COLO829 (cell line): ENCODE data around the gene IER3.
"Not testable (repeated sequence)": the region's sequence is repeated elsewhere in the genome, so short reads cannot be mapped to it uniquely, and the experiment has no call there.

Experiments
- DNase-seq: peaks from one replicate; pipeline ENCODE4 v3.0.0; 2012; ENCODE audit warnings: low spot score

The IER3 gene

GRCh38 chr6:30768634-30769087, 24.3 kb upstream of the IER3 start:
- DNase-seq = no peak

- DNase-seq = no peak
Observed at GRCh38 chr6:30767944-30768301, 23.6 kb upstream of the IER3 start.

DNA sequence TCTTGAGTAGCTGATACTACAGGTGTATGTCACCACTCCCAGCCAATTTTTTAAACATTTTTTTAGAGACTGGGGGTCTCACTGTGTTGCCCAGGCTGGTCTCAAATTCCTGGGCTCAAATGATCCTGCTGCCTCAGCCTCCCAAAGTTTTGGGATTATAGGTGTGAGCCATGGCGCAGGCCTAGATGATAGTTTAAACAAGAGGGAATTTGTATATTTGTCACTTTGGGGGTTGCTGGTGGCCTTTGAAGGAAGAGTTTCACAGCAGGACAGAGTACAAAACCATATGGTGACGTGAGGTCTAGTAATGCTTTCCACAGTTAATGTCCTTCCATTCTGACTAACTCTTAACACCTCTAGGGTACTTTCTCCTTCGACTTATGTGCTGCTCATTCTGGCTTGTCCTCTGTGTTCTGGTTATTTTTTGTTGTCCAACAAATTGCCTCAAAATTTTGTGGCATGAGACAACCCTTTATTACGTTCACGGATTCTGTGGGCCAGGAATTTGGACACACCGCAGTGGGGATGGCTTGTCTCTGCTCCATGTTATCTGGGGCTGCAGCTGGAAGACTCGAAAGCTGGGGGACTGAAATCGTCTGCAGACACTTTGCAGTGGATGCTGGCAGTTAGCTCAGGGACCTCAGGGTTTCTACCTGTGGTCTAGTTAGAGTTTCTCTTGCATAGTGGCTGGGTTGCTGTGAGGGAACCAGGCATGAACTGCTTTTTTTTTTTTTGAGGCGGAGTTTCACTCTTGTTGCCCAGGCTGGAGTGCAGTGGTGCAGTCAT, 23.0 kb upstream of the IER3 start:
- DNase-seq = no peak

GRCh38 chr6:30766461-30767157, 22.3 kb upstream of the IER3 start:
- DNase-seq = peak; percentile 56

DNA sequence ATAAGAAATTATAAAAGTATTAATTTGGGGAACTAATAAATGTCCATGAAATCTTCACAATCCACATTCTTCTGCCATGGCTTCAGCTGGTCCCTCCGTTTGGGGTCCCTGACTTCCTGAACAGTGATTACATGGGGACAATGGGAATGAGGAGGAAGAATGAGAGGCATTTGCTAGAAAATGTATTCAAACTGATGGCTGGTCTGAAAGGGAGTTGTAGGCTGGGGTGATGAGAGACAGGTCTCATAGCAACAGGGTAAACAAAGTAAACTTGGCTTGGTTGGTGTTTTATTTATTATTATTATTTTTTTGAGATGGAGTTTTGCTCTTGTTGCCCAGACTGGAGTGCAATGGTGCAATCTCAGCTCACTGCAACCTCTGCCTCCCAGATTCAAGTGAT, 21.1 kb upstream of the IER3 start:
- DNase-seq = not testable (repeated sequence)

DNA sequence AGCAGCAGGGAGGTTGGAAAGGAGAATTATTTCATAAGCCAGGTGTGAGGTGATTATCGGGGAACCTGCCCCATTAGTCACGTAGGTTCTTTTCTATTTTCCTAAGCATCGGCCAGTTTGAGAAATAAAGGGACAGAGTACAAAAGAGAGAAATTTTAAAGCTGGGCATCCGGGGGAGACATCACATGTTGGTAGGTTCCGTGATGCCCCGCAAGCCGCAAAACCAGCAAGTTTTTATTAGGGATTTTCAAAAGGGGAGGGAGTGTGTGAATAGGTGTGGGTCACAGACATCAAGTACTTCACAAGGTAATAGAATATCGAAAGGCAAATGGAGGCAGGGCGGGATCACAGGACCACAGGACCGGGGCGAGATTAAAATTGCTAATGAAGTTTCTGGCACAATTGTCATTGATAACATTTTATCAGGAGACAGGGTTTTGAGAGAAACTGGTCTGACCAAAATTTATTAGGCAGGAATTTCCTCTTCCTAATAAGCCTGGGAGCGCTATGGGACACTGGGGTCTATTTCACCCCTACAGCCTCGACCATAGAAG, 20.2 kb upstream of the IER3 start:
- DNase-seq = not testable (repeated sequence)

GRCh38 chr6:30763618-30764489, 19.5 kb upstream of the IER3 start:
- peak; percentile 95 for DNase-seq

GRCh38 chr6:30763155-30763617, 18.8 kb upstream of the IER3 start:
- DNase-seq = no peak

- DNase-seq = no peak
Observed at GRCh38 chr6:30761791-30762429, 17.6 kb upstream of the IER3 start.

DNA sequence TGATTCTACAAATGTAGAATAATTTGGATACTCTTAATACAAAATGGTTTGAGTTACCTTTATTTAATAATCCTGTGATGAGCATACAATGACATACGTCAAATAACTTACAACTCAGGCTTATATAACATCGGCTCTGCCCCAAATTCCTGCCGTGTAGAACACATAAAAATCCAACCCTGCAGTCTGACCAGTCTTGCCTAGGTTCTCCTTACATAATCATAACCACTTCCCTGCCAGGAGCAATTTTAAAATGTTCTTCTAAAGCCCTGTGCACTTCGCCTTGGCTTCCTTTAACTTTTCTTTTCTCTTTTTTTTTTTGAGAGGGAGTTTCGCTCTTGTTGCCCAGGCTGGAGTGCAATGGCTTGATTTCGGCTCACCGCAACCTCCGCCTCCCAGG, 16.2 kb upstream of the IER3 start:
- DNase-seq = no peak

DNA sequence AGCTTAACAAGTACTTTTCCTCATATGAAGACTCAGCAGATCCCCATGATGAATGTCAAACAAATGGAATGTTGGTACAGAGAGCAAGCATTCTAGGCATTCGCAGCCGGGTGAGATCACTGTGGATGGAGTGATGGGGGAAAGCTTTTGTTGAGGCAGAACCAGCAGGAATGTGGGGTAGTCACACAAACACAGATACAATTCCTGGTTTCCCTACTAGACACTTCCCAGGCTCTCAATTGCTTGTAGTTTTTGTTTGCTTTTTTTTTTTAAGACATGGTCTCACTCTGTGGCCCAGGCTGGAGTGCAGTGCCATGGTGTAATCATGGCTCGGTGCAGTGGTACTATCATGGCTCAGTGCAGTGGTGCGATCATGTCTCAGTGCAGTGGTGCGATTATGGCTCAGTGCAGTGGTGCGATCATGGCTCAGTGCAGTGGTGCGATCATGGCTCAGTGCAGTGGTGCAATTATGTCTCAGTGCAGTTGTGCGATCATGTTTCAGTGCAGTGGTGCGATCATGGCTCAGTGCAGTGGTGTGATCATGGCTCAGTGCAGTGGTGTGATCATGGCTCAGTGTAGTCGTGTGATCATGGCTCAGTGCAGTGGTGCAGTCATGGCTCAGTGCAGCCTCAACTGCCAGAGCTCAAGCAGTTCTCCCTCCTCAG, 15.4 kb upstream of the IER3 start:
- no peak for DNase-seq

DNA sequence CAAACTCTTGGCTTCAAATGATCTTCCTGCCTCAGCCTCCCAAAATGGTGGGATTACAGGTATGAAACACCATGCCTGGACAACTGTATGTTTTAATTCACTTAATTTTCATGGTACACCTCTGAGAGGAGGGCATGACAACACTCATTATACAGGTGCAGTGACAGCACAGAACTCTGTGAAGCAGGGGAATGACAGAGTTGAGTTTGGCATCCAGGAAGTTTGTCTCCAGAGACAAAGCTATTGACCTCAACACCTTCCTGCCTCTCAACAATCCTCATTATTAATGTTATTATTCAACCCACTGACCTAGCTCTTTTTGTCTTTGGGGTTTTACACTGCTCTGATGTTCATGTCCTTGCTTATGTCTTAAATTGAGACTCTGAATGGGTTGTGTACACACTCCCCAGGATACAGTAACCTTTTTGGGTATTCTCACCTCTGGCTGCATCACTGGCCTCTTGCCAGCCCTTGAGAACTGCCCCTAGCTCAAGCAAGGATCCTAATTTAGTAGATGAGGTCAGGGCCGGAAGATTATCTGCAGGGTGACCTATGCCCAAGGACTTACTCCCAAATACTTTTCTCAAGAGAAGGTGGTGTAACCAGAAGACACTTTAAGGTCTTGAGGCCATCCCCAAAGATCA, 13.0 kb upstream of the IER3 start:
- DNase-seq = no peak

GRCh38 chr6:30756405-30757003, 12.2 kb upstream of the IER3 start:
- DNase-seq = not testable (repeated sequence)

- no peak for DNase-seq
Observed at GRCh38 chr6:30754631-30755030, 10.3 kb upstream of the IER3 start.

DNA sequence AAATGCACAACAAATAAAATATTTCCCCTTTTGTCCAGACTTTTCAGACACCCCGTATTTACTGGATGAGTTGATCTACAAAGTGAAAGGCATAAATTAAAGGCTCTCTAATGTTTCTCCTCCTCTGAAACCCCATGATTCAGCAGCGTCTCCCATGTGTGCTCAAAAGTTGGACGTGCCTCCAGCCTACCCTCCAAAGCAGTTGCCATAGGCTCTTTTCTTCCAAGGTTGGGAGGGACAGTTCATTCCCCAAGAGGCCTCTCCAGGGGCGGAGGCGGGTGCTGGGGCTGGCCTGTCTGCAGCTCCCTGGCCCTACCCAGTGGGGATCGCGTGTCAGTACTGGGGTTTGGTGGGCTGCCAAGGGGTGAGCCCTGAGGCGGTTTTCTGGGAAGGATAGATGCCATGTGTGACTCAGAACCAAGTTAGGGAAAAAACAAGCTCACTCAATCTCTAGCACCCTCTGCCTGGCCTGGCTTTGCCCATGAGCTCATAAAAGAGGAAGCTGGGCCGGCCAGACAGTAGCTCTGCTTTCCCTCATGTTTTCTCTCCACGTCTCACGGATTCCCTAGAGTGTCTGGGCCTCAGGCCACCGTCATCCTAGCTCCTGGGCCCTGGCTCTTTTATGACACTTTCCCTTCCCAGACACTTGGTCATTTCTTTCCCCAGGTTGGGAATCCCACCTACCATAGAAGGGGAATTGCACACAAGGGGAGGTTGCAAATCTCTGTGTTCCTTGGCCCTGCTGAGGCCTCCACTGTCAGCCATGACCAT, 8.0 kb upstream of the IER3 start:
- DNase-seq = peak; percentile 94

GRCh38 chr6:30750379-30750668, 6.0 kb upstream of the IER3 start:
- DNase-seq = no peak

DNA sequence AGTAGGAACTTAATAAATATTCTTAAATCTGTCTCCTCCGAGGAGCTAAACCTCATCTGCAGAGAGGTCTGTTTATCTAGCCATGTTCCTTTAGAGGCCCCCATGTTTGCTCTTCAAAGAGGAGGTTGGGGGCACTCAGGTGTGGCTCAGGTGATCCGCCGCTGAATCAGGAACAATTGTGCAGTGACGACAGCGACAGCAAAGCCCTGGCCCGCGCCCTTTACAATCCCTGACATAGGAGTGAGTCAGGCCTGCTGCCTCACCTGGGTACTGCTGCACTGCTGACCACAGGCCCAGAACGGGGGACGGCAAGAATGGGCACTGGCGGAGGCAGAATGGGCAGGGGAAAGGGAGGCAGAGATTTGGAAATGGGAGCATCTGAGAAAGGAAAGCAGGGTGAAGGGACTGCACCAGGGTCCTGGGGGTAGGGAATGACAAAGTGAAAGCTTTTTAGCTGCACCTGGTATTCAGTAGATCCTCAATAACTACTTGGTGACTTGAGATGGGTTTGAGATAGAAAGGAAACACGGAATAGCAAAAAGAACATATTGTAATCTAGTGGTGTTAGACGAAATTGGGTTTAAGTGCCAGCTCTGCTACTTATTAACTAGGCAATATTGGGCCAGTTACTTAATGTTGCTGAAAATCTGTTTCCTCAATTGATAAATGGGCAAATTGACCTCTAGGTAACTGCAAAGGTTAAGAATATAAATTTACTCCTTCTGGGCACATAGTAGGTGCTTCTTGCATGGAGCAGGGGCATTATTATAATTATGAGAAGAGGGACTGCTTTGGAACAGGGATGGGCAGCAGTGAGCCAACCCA, 5.4 kb upstream of the IER3 start:
- DNase-seq = no peak

DNA sequence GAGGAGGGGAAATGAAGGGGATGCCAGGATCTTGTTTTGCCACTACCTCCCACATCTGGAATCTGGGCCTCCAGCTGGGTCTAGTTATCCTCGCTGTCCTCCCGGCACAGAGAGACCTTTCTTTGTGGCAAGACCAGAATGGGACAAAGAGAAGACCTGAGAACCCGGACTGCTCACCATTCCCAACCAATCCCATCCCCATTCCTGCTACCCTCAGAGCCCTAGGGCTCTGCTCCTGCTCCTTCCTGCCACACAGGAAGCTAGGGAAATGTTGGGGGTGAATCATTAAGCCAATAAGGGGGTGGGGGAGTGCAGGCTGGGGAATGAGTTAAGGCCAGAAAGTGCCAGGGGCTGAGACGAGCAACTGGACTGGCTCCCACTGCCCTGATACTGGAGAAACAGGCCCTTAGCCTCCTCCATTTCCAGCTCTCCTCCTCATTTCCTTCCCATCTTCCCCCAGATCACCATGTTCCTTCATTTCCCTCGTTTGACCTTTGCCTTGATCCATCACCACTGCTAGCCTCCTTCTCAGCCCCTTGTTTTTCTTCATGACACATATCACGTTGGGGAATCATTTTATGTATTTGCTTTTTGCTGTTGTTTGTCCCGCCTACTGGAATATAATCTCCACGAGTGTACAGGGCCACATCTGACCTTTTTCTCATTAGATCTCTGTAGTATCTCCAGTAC, 4.6 kb upstream of the IER3 start:
- peak; percentile 43 for DNase-seq
